Endodermal cell (in vitro differentiated cells): ENCODE measurements around the gene MTREX. TPM values are rescaled to one million over a fixed set of nuclear protein-coding genes. Genes with fewer than 3 reads are reported as not detected.
"Not testable (repeated sequence)": the region's sequence is repeated elsewhere in the genome, so short reads cannot be mapped to it uniquely, and the experiment has no call there.

ENCODE experiments used
- DNase-seq: peaks from one replicate; pipeline ENCODE4 v3.0.0-alpha.2; 2017
- H3K27ac ChIP-seq: 2 replicates; pipeline ENCODE4 v1.5.1; 2013; ENCODE audit warnings: mild to moderate bottlenecking, low read depth, low read length, moderate library complexity
- H3K27me3 ChIP-seq: 2 replicates; pipeline ENCODE4 v1.6.1; 2013; ENCODE audit warnings: mild to moderate bottlenecking, low read length, moderate library complexity; ENCODE audit not compliant: insufficient read depth, control insufficient read depth, poor library complexity, severe bottlenecking
- H3K36me3 ChIP-seq: 2 replicates; pipeline ENCODE4 v1.7.0; 2013; ENCODE audit warnings: mild to moderate bottlenecking, low read length, moderate library complexity; ENCODE audit not compliant: control insufficient read depth, insufficient read depth
- H3K4me1 ChIP-seq: one replicate; pipeline ENCODE4 v1.7.0; 2013; ENCODE audit warnings: low read length; ENCODE audit not compliant: control insufficient read depth, insufficient read depth
- H3K4me3 ChIP-seq: 2 replicates; pipeline ENCODE4 v1.5.1; 2013; ENCODE audit warnings: mild to moderate bottlenecking, low read length, moderate library complexity
- H3K9ac ChIP-seq: 2 replicates; pipeline ENCODE4 v1.6.1; 2013; ENCODE audit warnings: mild to moderate bottlenecking, low read length, moderate library complexity; ENCODE audit not compliant: poor library complexity, severe bottlenecking; ENCODE audit errors: extremely low read depth
- H3K9me3 ChIP-seq: 2 replicates; pipeline ENCODE4 v1.6.1; 2013; ENCODE audit warnings: mild to moderate bottlenecking, low read length, moderate library complexity; ENCODE audit not compliant: control insufficient read depth
- H3K27ac Mint-ChIP-seq: 2 replicates; pipeline ENCODE4 v1.8.0; 2020; ENCODE audit warnings: mixed read lengths
- H3K27me3 Mint-ChIP-seq: 2 replicates; pipeline ENCODE4 v1.8.0; 2021; ENCODE audit warnings: mild to moderate bottlenecking, mixed read lengths; ENCODE audit not compliant: insufficient read depth
- H3K36me3 Mint-ChIP-seq: 2 replicates; pipeline ENCODE4 v1.8.0; 2020; ENCODE audit warnings: low read depth, mixed read lengths
- H3K4me1 Mint-ChIP-seq: 2 replicates; pipeline ENCODE4 v1.8.0; 2020; ENCODE audit warnings: mixed read lengths
- H3K4me3 Mint-ChIP-seq: 2 replicates; pipeline ENCODE4 v1.8.0; 2020; ENCODE audit warnings: mild to moderate bottlenecking, moderate library complexity, mixed read lengths
- H3K9me3 Mint-ChIP-seq: 2 replicates; pipeline ENCODE4 v1.8.0; 2020; ENCODE audit warnings: mild to moderate bottlenecking, mixed read lengths
- CTCF ChIP-seq: fragments of 200-600 bp; sonication (generic); conservative IDR thresholded peaks from 2 replicates; pipeline ENCODE4 v1.5.0; 2021; ENCODE audit warnings: antibody characterized with exemption, mild to moderate bottlenecking
- WGBS, 2 experiments: methylation state at CpG; one replicate each; pipeline versions ENCODE4 v1.1.5 to v1.1.7; 2013; ENCODE audit warnings: missing lambda C conversion rate in 2 of 2, mixed read lengths in 1 of 2; ENCODE audit not compliant: insufficient coverage in 1 of 2, insufficient read length in 1 of 2; 5-methylcytosine and 5-hydroxymethylcytosine counted together
- total RNA-seq, 2 donors: library from RNA; stranded (reverse); fragmentation: NEBNext Ultra II Directional in 1 of 2; extraction: Animal tissue kit (Norgen Biotek cat#: 25700) in 1 of 2; gene quantifications; 2 replicates in 1 of 2; 3 replicates in 1 of 2; pipeline ENCODE4 v1.2.1, GENCODE V29; 2021

MTREX gene
- total RNA-seq, 2 donors from 2014 or later, result 91.0 to 106 TPM

GRCh38 chr5:55316289-55316688, 8.5 kb downstream of the MTREX start:
- 75 to 90% methylated on average over 1 to 2 of the region's 2 CpGs for WGBS, 2 experiments
- TF ChIP-seq CTCF, result no peak
- H3K4me1 Mint-ChIP-seq, result peaks cover 5% of the 10 kb centered on the region

GRCh38 chr5:55316837-55317236, 9.0 kb downstream of the MTREX start:
- Histone ChIP-seq H3K4me1 (no peaks in the 10 kb centered on the region), H3K27ac (no peak overlapping the region), H3K36me3 (peaks cover 20% of the 10 kb centered on the region), H3K27me3 (no peaks in the 10 kb centered on the region), H3K4me3 (no peak overlapping the region), H3K9me3 (peaks cover 26% of the 10 kb centered on the region), H3K9ac (no peak overlapping the region)
- Mint-ChIP-seq H3K36me3 (peaks cover 38% of the 10 kb centered on the region), H3K27me3 (no peaks in the 10 kb centered on the region), H3K4me1 (peaks cover 5% of the 10 kb centered on the region), H3K9me3 (peaks cover 5% of the 10 kb centered on the region), H3K27ac (no peak overlapping the region), H3K4me3 (no peak overlapping the region)
- DNase-seq, result no peak
- TF ChIP-seq CTCF, result no peak

More at GRCh38 chr5:55316289-55316688, 8.5 kb downstream of the MTREX start:
- H3K4me3 ChIP-seq, result no peak overlapping the region
- no peak overlapping the region for H3K9ac ChIP-seq
- H3K4me1 ChIP-seq, result no peaks in the 10 kb centered on the region
- H3K9me3 ChIP-seq, result peaks cover 31% of the 10 kb centered on the region
- no peak overlapping the region for H3K27ac ChIP-seq
- Mint-ChIP-seq H3K36me3 (peaks cover 41% of the 10 kb centered on the region), H3K27ac (no peak overlapping the region), H3K9me3 (peaks cover 7% of the 10 kb centered on the region), H3K4me3 (no peak overlapping the region), H3K27me3 (no peaks in the 10 kb centered on the region)
- H3K27me3 ChIP-seq, result no peaks in the 10 kb centered on the region
- H3K36me3 ChIP-seq, result peaks cover 26% of the 10 kb centered on the region
- DNase-seq, result no peak

- Histone ChIP-seq H3K9me3 (peaks cover 22% of the 10 kb centered on the region), H3K36me3 (peaks cover 14% of the 10 kb centered on the region)
- H3K27me3 ChIP-seq, H3K4me3 Mint-ChIP-seq, DNase-seq, H3K4me1 Mint-ChIP-seq, H3K9me3 Mint-ChIP-seq, H3K9ac ChIP-seq, H3K27ac Mint-ChIP-seq, H3K4me1 ChIP-seq, H3K4me3 ChIP-seq, H3K27me3 Mint-ChIP-seq, H3K27ac ChIP-seq: not testable (repeated sequence)
- H3K36me3 Mint-ChIP-seq, result peaks cover 37% of the 10 kb centered on the region
- 91 to 95% methylated on average over 4 of the region's 4 CpGs for WGBS, 2 experiments
Measured at GRCh38 chr5:55318237-55318636, 10.4 kb downstream of the MTREX start.

- H3K27me3 Mint-ChIP-seq, result no peaks in the 10 kb centered on the region
Measured at GRCh38 chr5:55319491-55319890, 11.7 kb downstream of the MTREX start.

More at GRCh38 chr5:55319491-55319890, 11.7 kb downstream of the MTREX start:
- H3K4me1 ChIP-seq, result no peaks in the 10 kb centered on the region
- no peak for TF ChIP-seq CTCF
- Mint-ChIP-seq H3K4me3 (no peak overlapping the region), H3K4me1 (no peaks in the 10 kb centered on the region), H3K36me3 (peaks cover 40% of the 10 kb centered on the region), H3K27ac (no peak overlapping the region), H3K9me3 (peaks cover 5% of the 10 kb centered on the region)
- H3K9me3 ChIP-seq, result peaks cover 22% of the 10 kb centered on the region
- DNase-seq, result no peak
- no peak overlapping the region for H3K27ac ChIP-seq
- H3K9ac ChIP-seq, result no peak overlapping the region
- H3K4me3 ChIP-seq, result no peak overlapping the region
- H3K36me3 ChIP-seq, result peaks cover 24% of the 10 kb centered on the region
- WGBS, 2 experiments, result 100% methylated on average over 1 of the region's 1 CpG; no CpG with 5 or more reads in 1 of the 2 experiments
- H3K27me3 ChIP-seq, result no peaks in the 10 kb centered on the region
